Esophagus muscularis mucosa (tissue), 4 donors: ENCODE measurements around the gene KRT38. TPM values are rescaled to one million over a fixed set of nuclear protein-coding genes. Genes with fewer than 3 reads are reported as not detected.

Source experiments
- DNase-seq: peaks from one replicate; pipeline ENCODE4 v3.0.0-alpha.2; 2017; ENCODE audit errors: extremely low spot score
- H3K27ac ChIP-seq, 4 donors: fragments of 200-600 bp; sonication (generic); replicated peaks in 1 of 4; 1 replicate in 3 of 4; 2 replicates in 1 of 4; pipeline ENCODE4 v1.5.1; 2016 to 2019; ENCODE audit warnings: mild to moderate bottlenecking in 1 of 4
- H3K27me3 ChIP-seq, 4 donors: fragments of 200-600 bp; sonication (generic); one replicate each; pipeline versions ENCODE4 v1.5.1 to v1.6.0; 2016 to 2019
- H3K36me3 ChIP-seq, 4 donors: fragments of 200-600 bp; sonication (generic); one replicate each; pipeline ENCODE4 v1.5.1; 2016 to 2019
- H3K4me1 ChIP-seq, 4 donors: fragments of 200-600 bp; sonication (generic); one replicate each; pipeline ENCODE4 v1.5.1; 2016 to 2019
- H3K4me3 ChIP-seq, 4 donors: fragments of 200-600 bp; sonication (generic); 1 replicate in 2 of 4; 2 replicates in 2 of 4; pipeline ENCODE4 v1.5.1; 2016 to 2019; ENCODE audit warnings: mild to moderate bottlenecking in 4 of 4, moderate library complexity in 1 of 4
- H3K9me3 ChIP-seq, 4 donors: fragments of 200-600 bp; sonication (generic); 1 replicate in 3 of 4; 2 replicates in 1 of 4; pipeline ENCODE4 v1.5.1; 2016 to 2019
- CTCF ChIP-seq, 3 experiments: fragments of 200-600 bp in 2 of 3; fragments of 450-650 bp in 1 of 3; sonication (generic) in 2 of 3; IDR thresholded peaks; one replicate each; pipeline ENCODE4 v1.5.1; 2017 to 2019; ENCODE audit warnings: antibody characterized with exemption in 3 of 3, mild to moderate bottlenecking in 2 of 3, moderate library complexity in 1 of 3
- EP300 ChIP-seq: sonication (generic); formaldehyde crosslinking; IDR thresholded peaks from one replicate; pipeline ENCODE4 v1.6.1; 2017; ENCODE audit warnings: antibody characterized with exemption
- POLR2A ChIP-seq: fragments of 450-650 bp; IDR thresholded peaks from one replicate; pipeline ENCODE4 v1.6.1; 2017; ENCODE audit warnings: antibody characterized with exemption, moderate library complexity, mild to moderate bottlenecking, low read depth
- POLR2AphosphoS5 ChIP-seq, 2 donors: sonication (generic); formaldehyde crosslinking; IDR thresholded peaks; one replicate each; pipeline ENCODE4 v1.6.1; 2017; ENCODE audit warnings: antibody characterized with exemption in 2 of 2
- WGBS: methylation state at CpG from one replicate; pipeline ENCODE4 v1.1.5; 2018; 5-methylcytosine and 5-hydroxymethylcytosine counted together
- intact Hi-C: fragments of 100-400 bp; cut with DNase I; formaldehyde crosslinking; loops from one replicate; pipeline ENCODE4 v1.15.1; 2023
- total RNA-seq, 4 donors: library from RNA; depleted of rRNA; stranded (reverse); fragments of >200 nt; gene quantifications; one replicate each; pipeline versions ENCODE4 v1.1.0 to v1.2.1, GENCODE V29; 2016

KRT38 gene
- total RNA-seq, 4 donors from 2014 or later, result not detected

- no peak for DNase-seq
- intact Hi-C loops, result no loop called here
- no peak overlapping the region for H3K4me3 ChIP-seq
- H3K27ac ChIP-seq, result no peak overlapping the region
- no peaks in the 10 kb centered on the region for H3K4me1 ChIP-seq
- no peak for TF ChIP-seq POLR2A
- TF ChIP-seq POLR2AphosphoS5 (IDR thresholded peaks at IDR 0.05), result no peak
- no peak for TF ChIP-seq EP300
- TF ChIP-seq CTCF (IDR thresholded peaks at IDR 0.05), result no peak
- no peaks in the 10 kb centered on the region for H3K27me3 ChIP-seq
- H3K36me3 ChIP-seq, result no peaks in the 10 kb centered on the region
- WGBS, result 80% methylated on average over 10 of the region's 10 CpGs
- H3K9me3 ChIP-seq, result no peaks in the 10 kb centered on the region
Measured at GRCh38 chr17:41393826-41394225, 47.0 kb downstream of the KRT38 start.

DNA sequence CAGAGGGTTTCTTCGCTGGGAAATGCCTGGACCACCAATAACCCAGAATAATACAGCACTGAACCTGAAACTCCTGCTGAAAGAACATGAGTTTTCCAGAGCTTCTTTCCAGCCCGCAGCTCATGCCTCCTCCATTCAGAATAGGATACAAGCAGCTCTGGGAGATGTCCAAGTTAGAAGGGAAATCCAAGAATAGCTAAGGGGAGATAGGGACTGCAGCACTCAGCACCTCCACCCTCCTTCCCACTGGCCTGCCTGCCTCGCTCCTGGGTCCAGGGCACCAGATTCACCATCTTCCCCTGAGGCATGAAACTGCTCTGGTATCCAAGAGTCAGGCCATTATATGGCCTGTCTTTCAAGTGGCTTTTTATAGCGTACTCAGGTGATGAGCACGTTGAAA is 47.5 kb downstream of the KRT38 start:
- no peaks in the 10 kb centered on the region for H3K9me3 ChIP-seq
- H3K36me3 ChIP-seq, result no peaks in the 10 kb centered on the region
- H3K27ac ChIP-seq, result no peak overlapping the region
- no peak for TF ChIP-seq CTCF (IDR thresholded peaks at IDR 0.05)
- TF ChIP-seq POLR2AphosphoS5 (IDR thresholded peaks at IDR 0.05), result no peak
- TF ChIP-seq EP300, result no peak
- TF ChIP-seq POLR2A, result no peak
- H3K27me3 ChIP-seq, result no peaks in the 10 kb centered on the region
- 60% methylated on average over 5 of the region's 5 CpGs for WGBS
- no peak for DNase-seq
- H3K4me3 ChIP-seq, result no peak overlapping the region
- intact Hi-C loops, result no loop called here
- no peaks in the 10 kb centered on the region for H3K4me1 ChIP-seq

DNA sequence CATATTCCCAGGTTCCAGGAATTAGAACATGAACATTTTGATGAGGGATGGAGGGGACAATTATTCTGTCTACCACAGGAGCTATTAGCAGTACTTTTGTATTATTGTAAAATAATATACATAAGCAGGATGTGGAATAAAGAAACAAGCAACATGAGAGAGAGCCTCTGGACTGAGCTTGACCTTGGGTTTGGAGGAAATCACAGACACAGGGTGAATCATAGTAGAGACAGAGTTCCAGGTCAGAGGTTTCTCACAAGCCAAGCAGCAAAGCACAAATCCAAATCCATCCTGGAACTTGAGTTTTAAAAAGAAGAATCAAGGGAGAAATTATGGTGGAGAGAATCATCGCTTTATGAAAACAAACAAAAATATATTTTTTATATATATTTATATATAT is 48.5 kb downstream of the KRT38 start:
- DNase-seq, result no peak
- H3K27me3 ChIP-seq, result no peaks in the 10 kb centered on the region
- no peaks in the 10 kb centered on the region for H3K4me1 ChIP-seq
- no peak overlapping the region for H3K4me3 ChIP-seq
- TF ChIP-seq EP300 (no peak), POLR2AphosphoS5 (IDR thresholded peaks at IDR 0.05) (no peak), CTCF (IDR thresholded peaks at IDR 0.05) (no peak), POLR2A (no peak)
- H3K27ac ChIP-seq, result no peak overlapping the region
- peaks cover 0 to 5% (median 1%) of the 10 kb centered on the region in 4 donors for H3K9me3 ChIP-seq
- 94% methylated on average over 1 of the region's 1 CpG for WGBS
- intact Hi-C loops, result no loop called here
- H3K36me3 ChIP-seq, result no peaks in the 10 kb centered on the region

GRCh38 chr17:41391535-41391934 is 49.2 kb downstream of the KRT38 start:
- H3K27ac ChIP-seq, result no peak overlapping the region
- no peak for DNase-seq
- H3K27me3 ChIP-seq, result no peaks in the 10 kb centered on the region
- no peak for TF ChIP-seq POLR2A
- TF ChIP-seq CTCF (IDR thresholded peaks at IDR 0.05), result no peak
- no peak for TF ChIP-seq POLR2AphosphoS5 (IDR thresholded peaks at IDR 0.05)
- no peak for TF ChIP-seq EP300
- H3K4me1 ChIP-seq, result no peaks in the 10 kb centered on the region
- intact Hi-C loops, result no loop called here
- peaks cover 0 to 10% (median 8%) of the 10 kb centered on the region in 4 donors for H3K9me3 ChIP-seq
- H3K4me3 ChIP-seq, result no peak overlapping the region
- WGBS, result 73% methylated on average over 2 of the region's 2 CpGs
- no peaks in the 10 kb centered on the region for H3K36me3 ChIP-seq

- no peak overlapping the region for H3K4me3 ChIP-seq
- WGBS, result 81% methylated on average over 7 of the region's 7 CpGs
- DNase-seq, result no peak
- H3K27me3 ChIP-seq, result no peaks in the 10 kb centered on the region
- H3K27ac ChIP-seq, result no peak overlapping the region
- peaks cover 0 to 15% (median 13%) of the 10 kb centered on the region in 4 donors for H3K9me3 ChIP-seq
- H3K36me3 ChIP-seq, result no peaks in the 10 kb centered on the region
- TF ChIP-seq POLR2AphosphoS5 (IDR thresholded peaks at IDR 0.05) (no peak), CTCF (IDR thresholded peaks at IDR 0.05) (no peak), EP300 (no peak), POLR2A (no peak)
- intact Hi-C loops, result no loop called here
- no peaks in the 10 kb centered on the region for H3K4me1 ChIP-seq
Measured at GRCh38 chr17:41390411-41390938, 50.3 kb downstream of the KRT38 start.
